Epidermal melanocyte (primary cell): ENCODE data around the gene TMCO4.
A peak's percentile ranks its signal among the peaks of the same experiment; 100 is the strongest.

Experiments used
- DNase-seq: peaks from one replicate; pipeline ENCODE4 v3.0.0; 2011; ENCODE audit warnings: low spot score; ENCODE audit not compliant: insufficient read length

The TMCO4 gene

GRCh38 chr1:19720973-19721372 is 78.7 kb downstream of the TMCO4 start:
- DNase-seq: no peak

GRCh38 chr1:19720174-19720573 is 79.5 kb downstream of the TMCO4 start:
- DNase-seq: no peak

DNA sequence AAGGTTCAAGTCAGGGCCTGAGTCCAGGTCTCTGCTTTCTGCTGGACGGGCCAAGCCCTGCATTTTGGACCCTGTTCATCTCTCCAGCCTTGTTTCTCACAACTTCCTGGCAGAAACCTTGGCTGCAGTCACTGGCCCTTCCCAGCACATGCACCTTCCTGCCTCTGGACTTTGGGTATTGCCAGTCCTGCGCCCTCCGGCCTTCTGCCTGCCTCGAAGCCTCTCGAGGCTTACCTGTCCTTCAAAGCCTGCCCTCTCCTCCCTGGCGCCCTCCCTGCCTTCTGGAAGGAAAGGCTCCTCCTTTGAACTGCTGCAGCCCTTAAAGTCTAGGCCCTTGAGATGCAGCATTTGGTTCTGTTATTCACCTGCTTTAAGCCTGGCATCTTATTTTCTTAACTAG is 82.2 kb downstream of the TMCO4 start:
- DNase-seq: no peak

DNA sequence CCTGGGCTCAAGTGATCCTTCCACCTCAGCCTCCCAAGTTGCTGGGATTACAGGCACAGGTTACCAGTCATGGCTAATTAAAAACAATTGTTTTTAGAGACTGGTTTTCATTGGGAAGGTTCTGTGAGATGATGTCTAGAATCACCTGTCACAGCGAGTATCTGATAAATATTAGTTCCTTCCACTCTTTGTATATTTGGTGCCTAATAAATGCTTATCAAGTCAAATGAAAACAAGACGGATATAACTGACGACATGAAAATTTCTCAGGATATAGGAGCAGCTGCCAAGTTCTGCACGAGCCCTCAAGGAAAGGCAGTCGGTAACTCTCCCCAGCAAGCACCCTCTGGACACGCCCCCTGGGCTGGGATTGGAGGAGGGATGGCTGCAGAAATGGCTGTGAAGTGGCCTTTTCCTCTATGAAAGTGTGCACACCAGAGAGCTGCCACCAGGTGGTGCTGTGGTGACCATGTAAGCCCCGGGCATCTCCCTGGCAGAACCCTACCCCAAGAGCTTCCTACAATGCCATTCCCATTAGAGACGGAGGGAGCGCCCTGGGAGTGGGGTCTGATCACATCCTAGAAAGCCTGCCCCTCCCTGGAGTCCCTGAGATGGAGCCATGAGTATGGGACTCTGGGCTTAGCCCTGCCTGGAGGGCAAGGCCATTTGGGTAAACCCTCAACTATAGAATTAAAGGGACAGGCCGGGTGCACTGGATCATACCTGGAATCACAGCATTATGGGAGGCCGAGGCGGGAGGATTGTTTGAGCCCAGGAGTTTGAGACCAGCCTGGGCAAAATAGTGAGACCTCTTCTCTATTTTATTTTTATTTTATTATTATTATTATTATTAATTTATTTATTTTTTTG is 84.1 kb downstream of the TMCO4 start:
- peak; percentile 87 for DNase-seq

DNA sequence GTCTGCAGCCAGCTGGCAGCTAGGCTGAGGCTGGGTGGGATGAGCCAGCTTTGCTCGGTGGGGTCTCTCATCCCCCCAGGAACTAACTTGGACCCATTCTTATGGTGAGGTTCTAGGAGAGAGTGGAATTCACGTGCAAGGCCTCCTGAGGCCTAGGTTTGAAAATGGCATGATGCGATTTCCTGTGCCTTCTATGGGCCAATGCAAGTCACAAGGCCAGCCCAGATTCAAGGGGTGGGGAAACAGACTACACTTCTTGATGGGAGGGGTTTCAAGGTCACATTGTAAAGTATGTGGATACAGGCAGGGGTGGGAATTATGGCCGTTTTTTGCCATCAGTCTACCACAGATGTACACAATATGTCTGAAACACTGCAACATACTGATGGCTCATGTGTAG is 86.8 kb downstream of the TMCO4 start:
- no peak for DNase-seq

- no peak for DNase-seq
Observed at GRCh38 chr1:19710825-19711611, 88.7 kb downstream of the TMCO4 start.

- no peak for DNase-seq
Observed at GRCh38 chr1:19709260-19709793, 90.4 kb downstream of the TMCO4 start.

DNA sequence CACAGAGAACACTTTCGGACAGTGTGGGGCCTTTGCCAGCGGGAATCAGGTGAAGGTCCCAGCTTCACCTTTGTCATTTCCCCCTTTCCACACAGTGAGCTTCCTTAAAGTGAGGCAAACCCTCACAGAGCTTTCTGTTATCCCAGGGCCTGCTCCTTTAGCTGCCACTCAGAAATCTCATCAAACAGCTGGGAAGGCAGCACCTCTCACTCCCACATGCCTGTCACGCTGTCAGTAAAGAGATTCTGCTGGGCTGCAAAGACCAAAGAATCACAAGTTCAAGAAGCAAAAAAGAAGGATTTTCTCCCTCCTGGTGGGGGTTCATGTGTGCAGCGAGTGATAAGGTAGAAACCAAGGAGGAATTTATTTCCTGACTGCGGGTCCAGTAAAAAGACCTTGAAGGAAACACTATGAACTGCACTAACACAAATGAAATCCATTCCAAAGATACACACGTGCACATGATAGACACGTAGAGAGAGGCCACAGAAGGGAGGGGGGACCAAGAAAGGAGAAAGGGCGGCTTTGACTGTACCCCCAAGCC is 91.1 kb downstream of the TMCO4 start:
- DNase-seq: no peak

DNA sequence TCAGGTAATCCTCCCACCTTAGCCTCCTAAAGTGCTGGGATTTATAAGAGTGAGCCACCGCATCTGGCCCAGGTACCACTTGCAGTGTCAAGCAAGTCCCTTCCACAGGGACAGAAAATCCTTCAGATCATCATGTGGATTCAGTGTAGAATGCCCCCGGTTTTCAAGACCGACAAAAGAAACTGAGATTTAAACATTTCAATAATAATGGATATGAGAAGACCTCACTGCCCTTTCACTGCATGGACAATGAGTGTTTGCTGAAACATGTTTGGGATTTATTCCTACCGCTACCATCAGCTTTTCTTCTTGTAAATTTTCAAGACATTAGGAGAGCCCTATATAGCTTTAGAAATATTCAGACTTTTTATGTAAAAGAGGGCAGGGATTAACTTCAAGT is 93.6 kb downstream of the TMCO4 start:
- no peak for DNase-seq

DNA sequence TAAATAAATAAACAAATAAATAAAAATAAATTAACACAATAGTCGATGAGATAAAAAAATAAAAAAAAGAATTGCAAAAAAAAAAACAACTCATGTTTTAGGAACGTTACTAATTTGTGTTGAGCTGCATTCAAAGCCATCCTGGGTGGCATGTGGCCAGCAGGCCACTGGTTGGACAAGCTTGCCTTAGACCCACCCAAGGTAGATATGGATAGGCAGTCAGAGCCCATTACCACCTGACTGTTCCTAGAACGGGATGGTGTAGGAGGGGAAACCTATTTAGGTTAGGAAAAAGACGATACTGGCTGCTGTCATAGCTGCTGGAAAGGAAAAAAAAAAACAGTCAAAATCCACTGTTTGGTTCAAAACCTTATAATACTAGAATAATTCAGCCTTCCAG is 94.3 kb downstream of the TMCO4 start:
- no peak for DNase-seq

DNA sequence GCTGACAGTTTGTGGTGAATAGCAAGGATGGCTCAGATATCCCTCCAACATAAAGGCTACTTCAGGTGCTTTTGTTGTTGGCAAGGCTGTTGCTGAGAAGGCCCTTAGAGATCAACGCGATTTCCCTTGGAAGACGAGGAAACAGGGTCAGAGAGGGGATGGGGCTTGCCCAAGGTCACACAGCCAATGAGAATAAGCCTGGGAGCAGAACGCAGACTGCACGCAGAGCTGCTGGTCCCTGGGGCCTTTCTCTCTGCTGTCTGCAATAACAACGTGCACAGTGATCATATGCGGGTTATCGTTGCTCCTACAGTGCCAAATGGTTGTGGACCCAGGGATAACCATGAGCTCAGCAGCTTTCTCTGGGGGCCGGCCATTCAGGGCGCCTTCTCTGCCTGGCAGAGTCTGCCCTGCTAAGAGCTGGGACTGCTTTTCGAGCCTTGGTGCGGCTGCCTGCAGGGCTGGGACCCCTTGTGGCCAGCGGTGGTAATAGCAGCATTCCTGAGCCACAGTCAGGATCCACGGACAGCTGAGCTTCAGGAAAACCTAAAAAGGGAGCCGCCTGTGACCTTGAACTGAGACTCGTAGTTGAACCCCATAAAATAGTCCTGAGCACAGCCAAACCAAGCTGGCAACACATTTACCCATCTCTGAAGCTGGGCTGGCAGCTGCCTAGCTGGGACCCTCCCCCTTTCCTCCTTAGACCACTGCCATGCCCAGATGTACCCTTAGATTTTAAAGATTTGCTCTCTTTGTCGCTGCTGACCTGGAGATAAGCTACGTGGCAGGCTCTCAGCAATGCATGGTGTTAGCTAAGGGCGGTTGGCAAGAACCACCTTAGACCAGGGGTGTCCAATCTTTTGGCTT is 95.2 kb downstream of the TMCO4 start:
- DNase-seq: peak; percentile 92

DNA sequence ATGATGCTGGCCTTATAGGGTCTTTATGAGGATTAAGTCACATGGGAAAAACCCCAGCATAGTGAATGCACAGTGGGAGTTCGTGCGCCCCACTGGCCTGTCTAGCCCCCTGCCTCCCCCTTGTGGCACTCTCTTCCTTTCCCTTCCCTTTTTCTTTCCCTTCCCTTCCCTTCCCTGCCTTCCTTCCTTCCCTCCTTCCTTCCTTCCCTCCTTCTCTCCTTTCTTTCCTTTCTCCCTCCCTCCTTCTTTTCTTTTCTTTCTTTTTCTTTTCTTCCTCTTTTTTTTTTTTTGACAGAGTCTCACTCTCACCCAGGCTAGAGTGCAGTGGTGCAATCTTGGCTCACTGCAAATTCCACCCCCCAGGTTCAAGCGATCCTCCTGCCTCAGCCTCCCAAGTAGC is 96.4 kb downstream of the TMCO4 start:
- no peak for DNase-seq

GRCh38 chr1:19700079-19700777 is 99.5 kb downstream of the TMCO4 start:
- DNase-seq: no peak

DNA sequence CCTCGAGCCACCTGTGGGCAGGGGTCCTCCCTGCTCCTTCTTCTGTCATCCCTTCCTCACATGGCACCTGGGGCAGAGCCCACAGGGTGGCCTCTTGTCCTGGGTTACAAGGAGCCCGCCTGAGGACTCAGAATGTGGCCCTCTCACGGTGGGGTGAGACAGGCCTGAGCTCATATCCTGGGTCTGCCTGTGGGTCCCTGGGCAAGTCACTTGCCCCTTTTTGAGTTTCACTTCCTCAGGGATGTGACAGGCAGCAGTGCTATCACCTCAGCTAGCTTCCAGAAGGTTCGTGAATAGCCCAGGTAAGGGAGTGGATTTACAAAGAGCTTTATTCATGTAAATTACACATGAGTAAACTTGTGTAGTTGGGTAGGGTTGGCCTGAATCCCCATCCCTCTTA is 101.5 kb downstream of the TMCO4 start:
- DNase-seq: no peak

- no peak for DNase-seq
Observed at GRCh38 chr1:19696820-19697219, 102.9 kb downstream of the TMCO4 start.

GRCh38 chr1:19695772-19696171 is 103.9 kb downstream of the TMCO4 start:
- DNase-seq: no peak

DNA sequence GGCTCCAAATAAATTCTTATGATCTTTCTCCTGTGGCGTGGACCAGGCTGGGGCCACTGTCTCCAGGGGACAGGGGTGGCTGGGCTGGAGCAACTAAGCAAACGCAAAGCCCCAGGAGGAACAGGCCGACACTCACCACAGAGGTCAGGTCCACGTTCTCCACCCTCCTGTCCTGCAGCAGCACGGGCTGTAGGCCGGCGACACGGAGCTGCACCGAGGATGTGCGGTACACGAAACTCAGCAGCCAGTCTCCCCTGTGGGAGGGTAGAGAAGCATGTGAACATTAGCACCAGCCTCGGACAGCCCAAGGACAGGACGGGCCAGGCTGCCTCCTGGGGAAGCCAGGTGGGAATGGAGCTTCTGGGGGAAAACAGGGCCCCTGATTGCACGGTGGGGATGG is 105.4 kb downstream of the TMCO4 start:
- DNase-seq: no peak

- DNase-seq: no peak
Observed at GRCh38 chr1:19690342-19690741, 109.4 kb downstream of the TMCO4 start.

DNA sequence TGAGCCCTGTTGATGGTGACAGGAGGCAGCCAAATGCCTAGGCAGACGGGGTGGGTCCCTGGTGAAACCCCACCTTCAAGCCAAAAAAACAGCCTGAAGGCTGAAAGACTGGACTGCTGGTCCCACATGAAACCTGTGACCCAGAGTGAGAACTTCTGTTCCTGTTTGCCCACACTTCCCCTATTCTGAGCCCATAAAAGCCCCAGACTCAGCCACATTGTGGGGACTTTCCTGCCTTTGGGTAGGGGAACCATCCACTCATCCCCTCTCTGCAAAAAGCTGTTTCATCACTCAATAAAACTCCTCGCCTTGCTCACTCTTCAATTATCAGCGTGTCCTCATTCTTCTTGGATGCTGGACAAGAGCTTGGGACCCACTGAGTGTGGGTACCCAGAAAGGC is 109.9 kb downstream of the TMCO4 start:
- DNase-seq: no peak

GRCh38 chr1:19689085-19689757 is 110.5 kb downstream of the TMCO4 start:
- DNase-seq: no peak
